ENCODE data around the gene CNGB1.
"Not testable (repeated sequence)": the region's sequence is repeated elsewhere in the genome, so short reads cannot be mapped to it uniquely, and the experiment has no call there.

The CNGB1 gene

DNA sequence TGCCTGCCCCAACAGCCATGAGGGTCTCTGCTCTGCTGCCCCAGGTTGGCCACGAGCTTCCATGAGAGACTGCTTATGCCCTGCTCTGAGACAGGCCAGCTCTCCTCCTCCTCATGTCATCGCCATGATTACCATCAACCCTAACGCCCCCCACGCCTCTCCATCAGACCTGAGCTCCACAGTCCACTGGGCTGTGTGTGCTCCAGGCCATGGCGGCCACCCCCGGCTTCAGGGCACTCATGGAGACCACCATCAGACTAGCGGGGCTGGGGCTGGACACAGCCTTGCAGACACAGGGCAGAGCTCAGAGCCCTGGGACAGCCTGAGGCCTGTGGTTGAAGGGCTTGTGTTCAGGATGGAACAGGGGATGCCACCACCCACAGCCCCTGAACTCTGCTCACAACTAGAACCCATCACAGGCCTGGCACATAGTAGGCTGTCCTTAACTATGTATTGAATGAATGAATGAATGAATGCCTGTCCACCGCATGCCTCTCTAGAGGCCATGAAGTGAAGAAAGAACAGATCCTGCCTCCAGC lies 14.6 kb downstream of the CNGB1 start:
- DNase-seq (ENCODE audit: low read depth in 2 of 3, low spot score in 1 of 3), result no peak

DNA sequence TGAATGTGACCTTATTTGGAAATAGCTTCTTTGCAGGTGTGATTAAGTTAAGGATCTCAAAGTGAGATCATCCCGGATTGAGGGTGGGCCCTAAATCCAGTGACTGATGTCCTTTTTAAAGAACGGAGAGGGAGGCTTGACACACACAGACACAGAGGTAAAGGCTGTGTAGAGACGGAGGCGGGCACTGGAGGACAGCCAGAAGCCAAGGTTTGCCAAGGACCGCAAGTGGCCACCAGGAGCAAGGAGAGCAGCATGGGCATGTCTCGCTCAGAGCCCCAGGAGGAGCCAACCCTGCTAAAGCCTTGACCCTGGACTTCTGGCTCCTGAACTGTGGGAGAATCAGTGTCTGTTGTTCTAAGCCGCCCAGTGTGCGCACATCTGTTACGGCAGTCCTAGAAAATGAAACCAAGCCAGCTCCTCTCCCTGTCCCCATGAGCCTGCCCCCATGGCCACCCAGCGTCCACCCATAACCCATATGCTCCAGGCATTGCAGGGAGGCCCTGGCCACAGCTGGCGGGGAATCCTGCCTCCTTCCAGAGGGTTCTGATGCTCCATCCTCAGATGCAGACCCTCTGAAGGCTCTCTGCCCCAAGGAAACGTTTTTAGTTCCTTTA lies 15.2 kb downstream of the CNGB1 start:
- no peak for DNase-seq (ENCODE audit: low read depth in 2 of 3, low spot score in 1 of 3)

DNA sequence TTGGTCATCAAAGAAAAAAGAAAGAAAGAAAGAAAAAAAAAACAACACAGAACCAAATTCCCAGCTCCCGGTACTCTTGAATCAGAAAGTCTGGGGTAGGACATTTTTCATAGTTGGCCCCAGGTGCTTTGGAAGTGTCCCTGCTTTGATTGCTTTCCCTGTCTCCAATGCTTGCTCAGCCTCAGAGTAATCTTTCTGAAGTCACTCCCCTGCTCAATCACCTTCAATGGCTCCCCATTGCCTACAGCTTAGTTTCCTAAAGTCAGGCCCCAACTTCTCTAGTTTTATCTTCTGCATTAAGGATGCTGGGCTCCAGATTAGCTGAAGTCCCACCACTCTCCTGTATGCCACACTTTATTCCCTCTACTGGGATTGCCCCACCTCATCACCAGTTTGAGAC lies 17.1 kb downstream of the CNGB1 start:
- no peak for DNase-seq (ENCODE audit: low read depth in 2 of 3, low spot score in 1 of 3)

DNA sequence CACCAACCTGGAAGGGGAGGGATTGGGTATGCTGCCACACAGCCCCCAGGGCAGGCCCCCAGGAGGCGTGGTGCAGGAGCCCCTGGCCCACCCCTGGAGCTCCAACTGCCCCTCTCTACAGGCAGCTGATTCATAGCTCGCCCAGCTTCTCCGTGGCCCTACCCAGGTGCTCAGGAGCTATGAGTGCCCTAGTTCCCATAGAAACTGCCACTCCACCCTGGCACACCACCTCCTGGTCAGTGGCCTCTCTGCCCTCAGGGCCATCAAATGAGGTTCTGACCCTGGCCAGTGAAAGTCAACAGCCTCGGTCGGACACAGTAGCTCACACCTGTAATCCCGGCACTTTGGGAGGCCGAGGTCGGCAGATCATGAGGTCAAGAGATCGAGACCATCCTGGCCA lies 18.0 kb downstream of the CNGB1 start:
- DNase-seq (ENCODE audit: low read depth in 2 of 3, low spot score in 1 of 3), result no peak

DNA sequence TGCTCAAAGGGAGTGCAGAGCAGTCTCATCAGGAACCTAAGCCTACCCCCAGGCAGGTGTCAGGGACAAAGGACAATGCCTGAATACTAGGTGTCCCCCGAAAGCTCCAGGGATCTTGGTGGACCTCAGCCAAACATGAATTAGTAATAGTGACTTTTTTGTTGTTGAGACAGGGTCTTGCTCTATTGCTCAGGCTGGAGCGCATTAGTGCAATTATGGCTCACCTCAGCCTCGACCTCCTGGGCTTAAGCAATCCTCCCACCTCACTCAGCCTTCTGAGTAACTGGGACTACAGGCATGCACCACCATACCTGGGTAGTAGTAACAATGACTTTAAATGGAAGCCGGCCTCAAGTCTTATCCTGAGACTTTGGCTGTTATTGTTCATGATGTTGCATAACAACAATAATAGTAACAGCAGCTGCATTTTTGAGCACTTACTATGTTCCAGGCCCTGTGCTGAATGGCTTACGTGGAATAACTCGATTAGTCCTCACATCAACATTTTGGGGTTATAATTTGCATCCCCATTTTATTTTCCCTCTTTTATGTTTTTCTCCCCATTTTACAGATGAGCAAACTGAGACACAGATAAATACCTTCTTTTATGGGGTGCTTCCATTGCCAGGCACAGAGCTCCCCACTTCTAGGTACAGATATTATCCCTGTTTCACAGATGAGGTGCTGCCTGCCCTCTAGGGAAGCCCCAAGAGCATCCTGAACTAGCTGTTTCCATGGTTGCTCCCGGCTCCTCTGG lies 19.5 kb downstream of the CNGB1 start:
- DNase-seq (ENCODE audit: low read depth in 2 of 3, low spot score in 1 of 3), result no peak

DNA sequence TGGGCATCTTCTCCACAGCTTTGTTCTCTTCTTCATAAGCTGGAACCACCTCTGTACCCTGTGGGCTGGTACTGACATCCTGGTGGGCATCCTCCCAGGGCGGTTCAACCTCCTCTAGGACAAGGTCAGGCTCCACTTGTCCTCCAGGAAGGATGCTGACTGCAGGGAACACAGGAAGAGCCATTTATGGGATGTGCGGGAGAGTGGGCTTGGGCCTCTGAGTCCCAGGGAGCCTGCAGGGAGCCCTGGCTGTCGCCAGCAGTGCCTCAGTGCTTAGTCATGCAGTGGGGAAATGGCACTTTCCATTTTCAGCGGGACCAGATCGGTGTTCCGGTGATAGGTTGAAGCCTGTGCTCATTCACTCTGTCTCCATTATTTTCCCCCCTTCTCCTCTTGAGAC lies 20.5 kb downstream of the CNGB1 start:
- no peak for DNase-seq (ENCODE audit: low read depth in 2 of 3, low spot score in 1 of 3)

DNA sequence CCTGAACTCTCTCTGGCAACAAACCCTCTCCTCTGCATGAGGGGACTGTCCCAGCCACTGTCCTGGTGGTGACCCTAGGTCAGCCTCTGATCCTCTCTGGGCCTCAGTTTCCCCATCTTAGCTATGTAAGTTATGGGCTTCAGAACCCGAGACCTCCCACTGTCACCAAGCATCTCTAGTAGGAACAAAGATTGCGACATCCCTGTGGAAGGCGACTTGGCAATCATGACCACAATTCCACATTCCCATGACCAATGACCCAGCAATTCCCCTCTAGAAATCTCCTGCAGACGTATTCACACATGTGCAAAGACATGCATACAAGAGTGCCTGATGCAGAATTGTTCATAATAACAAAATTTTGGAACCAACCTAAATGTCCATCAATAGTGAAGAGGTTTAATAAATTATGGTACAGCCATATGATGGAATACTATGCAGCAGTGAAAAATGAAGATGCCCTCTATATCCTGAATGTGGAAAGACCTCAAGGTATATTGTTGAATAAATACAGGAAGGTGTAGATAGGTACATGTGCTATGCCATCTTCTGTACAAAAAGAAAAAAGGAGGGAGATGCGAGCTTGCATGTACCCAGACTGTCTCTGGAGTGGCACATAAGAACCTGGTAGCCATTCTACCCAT lies 21.2 kb downstream of the CNGB1 start:
- DNase-seq (ENCODE audit: low read depth in 2 of 3, low spot score in 1 of 3), result no peak

DNA sequence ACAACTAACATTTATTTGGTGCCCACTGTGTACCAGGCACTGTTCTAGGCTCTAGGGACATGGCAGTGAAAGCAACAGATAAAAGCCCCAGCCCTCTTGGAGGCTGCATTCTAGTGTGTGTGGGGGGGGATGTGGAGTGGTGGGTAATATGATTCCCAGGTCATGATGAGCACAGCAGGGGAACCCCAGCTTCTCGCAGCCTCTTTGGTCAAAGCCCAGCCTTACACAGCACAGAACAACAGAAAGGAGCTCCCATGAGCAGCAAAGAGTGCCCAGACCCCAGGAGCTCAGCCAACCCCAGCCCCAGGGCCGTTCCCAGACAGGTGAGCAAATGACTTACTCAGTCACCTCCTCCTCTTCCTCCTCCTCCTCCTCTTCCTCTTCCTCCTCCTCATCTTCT lies 21.9 kb downstream of the CNGB1 start:
- no peak for DNase-seq (ENCODE audit: low read depth in 2 of 3, low spot score in 1 of 3)

DNA sequence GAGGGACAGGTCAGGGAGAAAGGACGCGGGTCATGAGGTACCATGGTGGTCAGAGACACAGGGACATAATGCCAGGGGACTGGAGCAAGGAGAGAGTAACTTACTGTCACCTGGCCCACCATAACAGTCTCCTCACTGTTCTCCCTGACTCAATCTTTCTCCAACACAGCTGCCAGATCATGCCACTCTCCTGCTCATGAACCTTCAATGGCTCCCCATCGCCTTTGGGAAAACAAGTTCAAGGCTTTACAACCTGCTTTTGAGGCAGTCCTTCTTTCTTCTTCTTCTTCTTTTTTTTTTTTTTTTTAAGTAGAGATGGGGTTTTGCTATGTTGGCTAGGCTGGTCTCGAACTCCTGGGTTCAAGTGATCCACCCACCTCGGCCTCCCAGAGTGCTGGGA lies 22.9 kb downstream of the CNGB1 start:
- no peak for DNase-seq (ENCODE audit: low read depth in 2 of 3, low spot score in 1 of 3)

DNA sequence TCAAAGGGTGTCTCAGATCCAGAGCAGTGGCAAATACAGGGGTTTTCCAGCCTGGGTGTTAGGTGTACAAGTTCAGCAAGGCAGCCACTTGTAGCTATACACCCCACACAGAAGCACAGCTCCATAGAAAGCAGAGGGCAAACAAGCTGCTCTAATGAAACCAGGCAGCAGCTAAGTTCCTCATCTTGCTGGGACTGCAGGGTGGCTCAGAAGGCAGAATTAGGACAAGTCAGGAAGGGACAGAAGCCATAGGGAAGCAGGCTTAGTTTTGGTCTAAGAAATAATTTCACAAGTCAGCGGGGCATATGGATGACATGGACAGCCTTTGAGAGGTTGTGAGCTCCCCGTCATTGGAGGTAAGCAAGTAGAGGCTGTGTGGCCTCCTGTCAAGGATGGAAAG lies 23.7 kb downstream of the CNGB1 start:
- no peak for DNase-seq (ENCODE audit: low read depth in 2 of 3, low spot score in 1 of 3)

DNA sequence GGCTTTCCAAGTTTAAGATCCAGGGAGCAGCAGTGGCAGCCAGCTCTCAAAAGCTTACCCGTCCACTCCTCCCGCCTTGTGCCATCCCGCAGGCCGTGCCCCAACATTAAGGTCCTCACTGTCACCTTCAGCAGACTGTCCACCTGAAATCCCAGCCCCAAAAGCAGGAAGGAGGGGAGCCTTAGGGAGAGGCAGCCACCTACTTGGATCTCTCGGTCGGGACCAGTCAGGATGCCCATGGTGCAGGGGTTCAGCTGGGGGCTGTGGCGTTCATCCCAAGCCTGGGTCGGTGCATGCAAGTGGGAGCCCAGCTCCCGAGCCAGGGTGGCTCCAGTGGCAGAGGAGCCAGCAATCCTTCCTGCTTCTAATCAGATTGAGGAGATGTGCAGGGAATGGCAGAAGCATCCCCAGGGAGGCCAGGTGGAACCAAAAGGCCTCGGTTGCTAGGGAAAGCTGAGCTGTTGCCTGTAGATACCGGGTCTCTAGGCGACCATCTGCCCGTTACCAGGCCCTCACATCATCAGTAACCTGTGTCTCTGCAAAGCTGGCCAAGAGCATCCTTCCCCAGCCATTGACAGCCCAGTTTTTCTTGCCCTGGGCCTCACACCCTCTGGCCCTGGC lies 24.6 kb downstream of the CNGB1 start:
- no peak for DNase-seq (ENCODE audit: low read depth in 2 of 3, low spot score in 1 of 3)

DNA sequence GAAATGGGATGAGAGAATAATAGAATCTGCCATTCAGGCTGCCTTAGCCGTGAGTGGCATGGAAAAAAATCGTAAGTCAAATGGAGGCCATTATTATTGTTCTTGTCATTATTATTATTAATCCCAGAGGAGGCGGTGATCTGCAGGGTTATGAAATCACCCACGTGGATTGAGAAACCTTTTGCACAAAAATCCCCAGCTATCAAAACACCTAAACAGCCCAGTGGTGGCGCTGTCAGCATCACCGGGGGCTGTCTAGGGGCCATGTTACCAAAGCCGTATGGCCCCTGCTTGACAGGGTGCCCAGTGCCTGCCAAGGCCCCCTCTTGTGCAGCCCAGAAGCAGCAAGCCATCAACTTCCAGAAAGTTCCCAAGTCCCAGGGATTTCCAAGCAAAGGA lies 25.2 kb downstream of the CNGB1 start:
- no peak for DNase-seq (ENCODE audit: low read depth in 2 of 3, low spot score in 1 of 3)

DNA sequence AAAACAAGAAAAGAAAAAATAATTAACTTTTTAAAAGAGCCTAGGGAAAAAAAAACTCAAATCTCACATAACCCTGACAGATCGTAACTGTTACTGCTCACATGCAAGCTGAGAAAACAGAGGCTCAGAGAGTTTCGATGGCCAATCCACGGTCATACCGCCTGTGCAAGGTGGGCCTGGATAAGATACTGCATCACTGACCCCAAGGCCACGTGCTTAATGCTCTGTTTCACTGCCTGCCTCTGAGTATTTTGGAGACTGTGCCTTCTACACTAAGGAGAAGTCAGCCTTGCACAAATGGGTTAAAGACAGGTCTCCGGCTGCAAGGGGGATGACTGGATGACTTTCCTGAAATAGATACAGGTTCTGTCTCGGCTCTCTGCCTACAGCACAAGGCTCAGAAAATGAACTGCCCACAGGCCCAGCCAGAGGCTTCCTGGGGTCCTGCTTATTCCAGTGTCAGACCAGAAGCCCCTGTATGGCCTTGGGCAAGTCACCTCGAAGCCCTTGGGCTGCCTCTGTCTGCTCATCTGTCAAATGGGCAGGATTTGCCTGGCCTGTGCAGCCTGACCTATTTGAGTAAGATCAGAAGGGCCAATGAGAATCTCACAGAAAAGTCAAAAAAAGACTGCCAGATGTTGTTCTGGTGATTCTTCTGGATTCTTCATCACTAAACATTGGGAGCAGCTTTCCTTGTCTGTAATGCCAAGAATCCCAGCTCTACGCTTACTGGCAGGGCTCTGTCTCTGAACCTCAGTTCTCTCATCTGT lies 25.8 kb downstream of the CNGB1 start:
- no peak for DNase-seq (ENCODE audit: low read depth in 2 of 3, low spot score in 1 of 3)

DNA sequence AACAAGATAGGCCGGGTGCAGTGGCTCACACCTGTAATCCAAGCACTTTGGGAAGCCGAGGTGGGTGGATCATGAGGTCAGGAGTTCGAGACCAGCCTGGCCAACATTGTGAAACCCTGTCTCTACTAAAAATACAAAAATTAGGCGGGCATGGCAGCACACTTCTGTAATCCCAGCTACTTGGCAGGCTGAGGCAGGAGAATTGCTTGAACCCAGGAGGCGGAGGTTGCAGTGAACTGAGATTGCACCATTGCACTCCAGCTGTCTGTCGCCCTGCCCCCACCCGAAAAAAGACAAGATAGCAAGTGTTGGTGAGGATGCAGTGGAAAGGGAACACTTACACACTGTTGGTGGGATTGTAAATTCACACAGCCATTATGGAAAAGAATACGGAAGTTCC lies 27.5 kb downstream of the CNGB1 start:
- not testable (repeated sequence) for DNase-seq (ENCODE audit: low read depth in 2 of 3, low spot score in 1 of 3)

DNA sequence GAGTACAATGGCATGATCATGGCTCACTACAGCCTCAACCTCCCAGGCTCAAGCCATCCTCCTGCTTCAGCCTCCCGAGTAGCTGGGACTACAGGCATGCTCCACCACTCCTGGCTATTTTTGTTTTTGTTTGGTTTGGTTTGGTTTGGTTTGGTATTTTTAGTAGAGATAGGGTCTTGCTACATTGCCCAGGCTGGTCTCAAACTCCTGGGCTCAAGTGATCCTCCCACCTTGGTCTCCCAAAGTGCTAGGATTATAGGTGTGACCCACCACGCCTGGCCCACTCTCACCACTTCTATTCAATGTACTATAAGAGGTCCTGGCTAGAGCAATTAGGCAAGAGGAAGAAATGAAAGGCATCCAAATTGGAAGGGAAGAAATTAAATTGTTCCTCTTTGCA lies 29.0 kb downstream of the CNGB1 start:
- not testable (repeated sequence) for DNase-seq (ENCODE audit: low read depth in 2 of 3, low spot score in 1 of 3)

DNA sequence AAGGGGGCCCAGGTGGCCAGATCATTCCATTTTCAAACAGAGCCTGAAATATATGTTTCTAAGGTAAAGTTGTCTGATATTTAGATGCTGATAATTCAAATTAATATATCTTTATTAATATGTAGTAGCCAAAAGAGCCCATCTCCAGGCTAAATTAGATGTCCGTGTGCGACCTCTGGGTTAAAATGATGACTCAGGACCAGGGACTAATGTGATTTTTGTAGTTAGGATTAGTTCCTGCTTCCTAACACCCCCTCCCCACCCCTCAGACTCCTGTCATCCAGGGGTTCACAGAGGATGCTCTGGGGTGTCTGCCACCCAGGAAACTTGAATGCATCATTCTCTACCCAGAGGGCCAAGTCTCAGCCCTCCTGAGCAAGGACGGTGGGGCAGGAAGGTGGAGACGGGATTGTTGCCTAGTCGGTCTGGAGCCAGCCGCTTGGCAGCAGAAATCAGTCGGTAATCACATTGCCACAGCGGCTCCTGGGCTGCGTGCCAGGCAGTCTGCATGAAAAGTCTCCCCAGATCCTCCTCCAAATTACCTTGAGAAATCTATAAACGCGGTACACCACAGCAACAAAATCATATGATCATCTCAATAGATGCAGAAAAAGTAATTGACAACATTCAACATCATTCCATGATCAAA lies 29.8 kb downstream of the CNGB1 start:
- DNase-seq (ENCODE audit: low read depth in 2 of 3, low spot score in 1 of 3), result no peak

DNA sequence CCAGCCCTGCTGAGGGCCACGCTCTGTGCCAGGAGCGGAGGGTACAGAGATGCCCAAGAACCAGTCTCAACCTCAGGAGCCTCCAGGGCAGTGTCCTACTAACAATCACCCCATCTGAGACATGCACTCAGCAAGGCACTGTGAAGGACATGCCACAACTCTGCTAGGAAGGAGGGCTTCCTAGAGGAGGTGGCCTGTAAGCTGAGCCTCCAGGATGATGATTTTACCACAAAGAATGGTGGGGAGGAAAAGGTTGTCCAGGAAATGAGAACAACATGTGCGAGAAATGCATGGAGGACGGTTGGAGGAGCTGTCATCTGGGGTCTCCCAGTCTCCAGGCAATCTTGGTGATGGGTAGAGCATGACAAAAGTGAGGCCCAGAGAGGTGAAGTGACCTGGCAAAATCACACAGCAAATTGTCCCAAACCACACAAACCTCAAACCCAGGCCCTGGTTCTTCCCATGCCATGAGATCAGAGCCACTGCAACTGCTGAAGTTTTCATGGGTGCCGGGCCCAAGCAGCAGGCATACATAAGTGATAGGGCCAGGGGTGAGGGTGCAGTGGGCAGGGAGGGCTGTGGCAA lies 30.5 kb downstream of the CNGB1 start:
- DNase-seq (ENCODE audit: low read depth in 2 of 3, low spot score in 1 of 3), result no peak

DNA sequence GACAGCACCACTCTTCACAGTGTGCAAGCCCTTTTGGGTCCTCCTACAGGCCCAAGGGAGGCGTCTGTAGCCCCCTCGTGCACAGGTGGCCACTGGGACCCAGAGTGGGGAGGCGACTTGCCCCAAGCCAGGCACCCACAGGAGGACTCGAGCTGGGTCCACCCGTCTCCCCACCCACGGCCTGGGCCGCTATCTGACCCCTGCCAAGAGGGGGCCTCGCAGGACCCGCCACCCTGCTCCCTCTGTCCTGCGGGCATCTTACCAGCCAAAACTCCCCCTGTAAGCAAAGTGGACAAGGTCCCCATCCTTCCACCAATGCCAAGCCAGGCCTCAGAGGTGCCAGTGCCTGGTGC lies 31.1 kb downstream of the CNGB1 start:
- DNase-seq (ENCODE audit: low read depth in 2 of 3, low spot score in 1 of 3), result no peak

DNA sequence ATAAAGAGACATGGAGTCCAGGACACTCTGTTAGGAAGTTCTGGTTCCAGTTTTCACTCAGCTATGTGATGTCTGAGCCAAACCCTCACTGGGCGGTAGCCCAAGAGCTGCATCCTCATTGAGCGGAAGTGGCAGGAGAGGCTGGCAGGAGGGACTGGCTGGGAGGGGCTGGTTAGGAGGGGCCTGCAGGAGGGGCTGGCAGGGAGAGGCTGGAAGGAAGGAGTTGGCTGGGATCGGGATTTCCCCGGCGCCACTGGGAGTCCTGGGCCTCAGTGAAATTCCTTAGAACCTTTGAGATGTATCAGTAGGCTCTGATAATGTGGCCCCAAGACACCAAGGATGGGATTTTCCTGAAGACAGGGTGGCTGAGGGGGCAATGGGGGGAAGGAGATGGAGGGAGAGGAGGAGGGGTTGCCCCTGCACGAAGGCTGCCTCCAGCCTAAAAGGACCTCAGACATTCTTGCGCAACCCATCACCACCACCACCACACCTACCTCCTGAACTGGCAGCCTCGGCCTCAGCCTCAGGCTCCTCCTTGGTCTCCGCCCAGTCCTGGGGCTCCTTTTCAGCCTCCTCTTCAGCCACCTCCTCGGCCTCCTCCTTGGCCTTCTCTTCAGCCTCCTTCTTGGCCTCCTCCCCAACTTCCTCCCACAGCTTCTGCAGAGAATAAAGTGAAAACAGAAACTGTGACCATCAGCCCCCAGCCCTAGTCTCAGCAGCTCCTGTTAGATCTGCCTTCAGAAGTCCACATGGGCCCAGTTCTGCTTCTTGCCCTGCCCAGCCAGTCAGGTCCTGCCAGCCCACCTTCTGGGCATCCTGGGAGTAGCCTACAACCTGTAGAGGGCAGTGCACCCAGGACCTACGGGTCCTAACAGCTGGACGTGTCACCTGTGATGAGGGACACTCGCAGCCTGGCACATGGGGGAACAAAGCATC lies 31.7 kb downstream of the CNGB1 start:
- DNase-seq (ENCODE audit: low read depth in 2 of 3, low spot score in 1 of 3), result no peak

Data from stimulated activated CD4-positive, alpha-beta T cell treated with anti-CD3 and anti-CD28 coated beads, Interleukin-12 subunit alpha, Interleukin-12 subunit beta, amount 100 ng/mL, for 48 hours (primary cell).